MV-4-11 (cell line): ENCODE data around the gene DKC1.

Experiments used
- DNase-seq: peaks from one replicate; lab custom pipeline; 2025; lab: John Stamatoyannopoulos, UW

Gene DKC1

DNA sequence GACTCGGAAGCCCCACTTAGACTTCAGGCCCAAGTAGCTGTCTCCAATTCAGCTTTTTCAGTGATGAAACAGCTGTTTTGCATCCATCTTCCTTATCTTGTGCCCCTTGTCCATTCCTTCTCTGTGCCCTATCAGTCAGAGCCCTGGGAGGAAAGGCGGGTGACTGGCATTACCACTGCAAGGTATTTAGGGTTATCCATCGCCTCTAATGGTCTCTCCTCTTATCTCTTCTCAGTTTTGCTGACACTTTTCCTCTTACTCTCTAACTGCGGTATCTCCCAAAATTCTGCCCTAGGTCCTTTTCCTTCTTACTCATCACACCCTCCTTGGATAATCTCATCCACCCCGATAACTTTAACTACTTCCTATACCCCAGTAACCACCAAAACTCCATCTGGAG lies 25.5 kb upstream of the DKC1 start:
- no peak for DNase-seq

DNA sequence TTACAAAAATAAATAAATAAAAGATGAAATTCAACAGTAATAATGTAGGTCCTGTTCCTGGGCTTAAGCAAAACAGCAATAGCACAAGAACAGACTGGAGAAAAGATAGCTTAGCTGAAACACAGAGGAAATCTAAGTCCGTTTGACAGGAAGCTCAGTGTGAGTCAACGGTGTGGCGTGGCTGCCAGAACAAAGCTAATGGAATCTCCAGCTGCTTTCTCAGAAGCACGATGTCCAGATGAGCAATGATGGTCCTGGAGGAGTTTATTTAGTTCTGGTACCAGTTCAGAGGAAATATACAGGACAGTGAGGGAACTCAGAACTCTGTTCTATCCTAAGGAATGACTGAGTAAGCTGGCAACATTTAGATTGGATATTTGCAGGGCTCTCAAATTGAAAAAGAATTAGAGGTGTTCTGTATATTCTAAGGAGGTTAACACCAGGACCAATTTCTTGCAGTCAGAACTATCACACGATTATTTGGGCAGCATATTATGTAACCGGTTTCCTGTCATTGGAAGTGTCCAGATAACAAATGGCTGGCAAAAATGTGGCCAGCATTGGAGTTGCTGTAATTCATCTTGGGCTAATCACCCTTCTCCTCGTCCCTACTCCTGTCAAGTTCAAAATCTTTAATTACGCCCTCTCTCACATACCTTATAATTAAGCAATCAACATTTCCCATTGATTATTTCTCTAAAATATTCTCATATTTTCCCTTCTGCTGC lies 24.5 kb upstream of the DKC1 start:
- peak; percentile 61 for DNase-seq

DNA sequence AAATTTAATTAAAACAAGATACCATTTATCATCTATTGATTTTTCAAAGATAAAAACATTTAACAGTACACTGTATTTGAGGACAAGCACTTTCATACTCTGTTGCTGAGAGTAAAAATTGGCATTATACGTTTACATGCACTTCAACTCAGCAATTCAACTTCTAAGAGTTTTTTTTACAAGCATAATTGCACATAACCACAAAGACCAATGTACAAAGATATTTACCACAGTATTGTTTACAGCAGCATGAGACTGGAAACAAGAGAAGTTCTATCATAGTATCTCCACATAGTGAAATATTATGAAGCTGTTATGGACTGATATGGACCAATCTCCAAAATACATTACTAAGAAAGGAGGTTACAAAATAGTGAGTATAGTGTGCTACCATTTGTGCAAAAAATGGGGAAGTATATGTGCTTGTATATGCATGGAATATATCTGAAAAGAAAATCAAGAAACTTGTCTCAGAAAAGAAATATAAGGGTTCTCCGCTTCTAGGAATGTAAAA lies 22.7 kb upstream of the DKC1 start:
- DNase-seq: peak; percentile 15

DNA sequence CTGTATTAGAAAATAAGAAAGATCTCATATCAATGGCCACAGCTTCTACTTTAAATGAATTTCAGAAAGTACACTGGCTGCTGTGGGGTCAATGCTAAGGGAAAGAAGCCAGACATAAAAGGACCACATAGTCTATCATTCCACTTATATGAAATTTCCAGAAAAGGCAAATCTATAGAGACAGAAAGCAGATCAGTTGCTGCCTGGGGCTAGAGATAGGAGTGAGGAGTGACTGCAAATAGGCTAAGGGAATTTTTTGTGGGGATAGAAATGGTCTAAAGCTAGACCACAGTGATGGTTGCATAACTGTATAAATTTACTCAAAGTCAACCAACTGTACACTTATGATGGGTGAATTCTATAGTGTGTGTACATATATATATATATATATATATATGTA lies 20.1 kb upstream of the DKC1 start:
- no peak for DNase-seq

DNA sequence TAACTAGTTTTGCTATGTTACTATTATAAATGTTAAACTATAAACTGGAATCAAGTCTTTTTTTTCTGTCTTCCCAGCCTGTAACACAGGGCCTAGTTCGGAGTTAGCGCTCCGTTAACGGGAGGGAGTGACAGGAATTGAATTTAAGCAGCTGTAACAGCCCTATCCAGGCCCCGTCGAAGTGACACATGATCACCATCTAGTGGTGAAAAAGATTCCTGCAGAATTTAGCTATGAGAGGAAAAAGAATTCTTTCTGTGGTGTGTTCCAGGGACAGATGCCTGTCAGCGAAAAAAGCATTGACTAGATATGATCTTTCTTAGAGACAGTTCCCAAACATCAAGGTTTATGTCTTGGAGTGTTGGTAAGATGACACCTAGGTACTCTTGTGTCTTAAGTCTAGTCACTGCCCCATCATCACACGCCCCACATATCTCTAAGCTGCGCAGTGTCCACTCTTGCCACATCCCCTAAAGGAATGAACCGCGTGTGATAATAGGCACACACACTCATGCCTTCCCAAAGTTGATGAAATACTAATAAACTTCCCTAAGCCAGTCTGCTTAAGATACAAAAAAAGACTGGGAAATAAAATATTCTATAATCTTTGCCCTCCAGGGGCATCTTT lies 13.8 kb upstream of the DKC1 start:
- peak; percentile 58 for DNase-seq

DNA sequence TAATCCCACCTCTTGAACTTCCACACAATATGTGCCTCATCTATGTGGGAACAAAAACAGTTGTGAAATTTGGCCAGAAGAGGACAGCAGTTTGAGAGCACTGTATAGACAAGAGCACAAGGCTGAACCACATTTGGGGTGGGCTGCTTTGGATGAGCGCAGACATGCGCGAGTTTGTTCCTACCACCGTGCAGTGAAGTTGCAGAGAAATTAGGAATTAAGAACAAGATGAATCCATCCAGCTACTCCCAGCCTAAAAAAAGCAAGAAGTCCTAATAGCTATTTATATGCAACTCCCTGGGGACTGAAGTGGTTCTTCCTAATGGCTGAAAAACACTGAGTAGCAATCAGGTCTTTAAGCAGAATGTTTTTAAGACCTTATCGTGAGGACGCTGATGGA lies 12.8 kb upstream of the DKC1 start:
- DNase-seq: peak; percentile 31

DNA sequence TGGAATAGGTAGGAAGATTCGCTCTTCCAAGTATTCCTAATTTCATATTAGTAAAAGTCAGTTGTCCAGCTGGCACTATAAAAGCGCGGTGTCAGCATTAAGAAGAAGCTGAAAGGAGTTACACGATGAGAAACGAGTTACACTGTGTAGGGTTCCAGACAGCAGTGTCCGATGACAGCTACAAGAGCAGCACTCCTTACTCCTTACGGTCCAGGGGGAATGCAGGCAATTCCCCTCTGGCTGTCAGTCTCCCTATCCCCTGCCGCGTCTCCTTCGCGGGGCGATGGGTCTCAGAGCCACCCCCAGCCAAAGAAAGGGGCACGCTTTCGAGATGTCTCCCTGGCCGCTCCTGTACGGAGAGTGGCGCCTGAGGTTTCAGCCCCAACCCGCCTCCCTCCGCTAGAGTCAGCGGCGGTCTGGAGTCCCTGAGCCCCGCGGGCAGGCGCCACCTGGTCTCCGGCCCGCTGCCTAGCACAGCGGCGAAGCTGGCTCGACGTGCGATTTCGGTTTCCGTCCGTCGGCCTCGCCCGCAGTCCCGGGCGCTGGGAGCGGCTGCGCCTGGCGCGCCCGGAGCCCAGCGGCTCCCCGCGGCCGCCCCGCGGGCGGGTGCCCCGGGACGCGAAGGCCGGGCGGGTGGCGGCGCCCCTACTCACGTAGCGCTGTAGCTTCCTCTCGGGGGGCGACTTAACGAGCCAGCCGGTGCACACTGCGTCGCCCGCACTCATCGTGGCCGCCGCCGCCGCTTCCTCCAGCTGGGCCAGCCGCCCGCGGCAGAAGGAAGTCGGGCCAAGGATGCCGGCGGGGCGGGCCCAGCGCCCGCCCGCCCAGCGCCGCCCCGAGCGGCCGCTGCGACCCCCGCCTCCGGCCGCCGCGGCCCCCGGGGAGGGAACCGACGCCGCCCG lies 12.1 kb upstream of the DKC1 start, which contains the start of gene GAB3:
TSS of gene GAB3 (minus strand) at position 777 of the 902 bp plus-strand sequence. CDS start at position 725, 52 bp downstream.
- peak; percentile 11 for DNase-seq

DNA sequence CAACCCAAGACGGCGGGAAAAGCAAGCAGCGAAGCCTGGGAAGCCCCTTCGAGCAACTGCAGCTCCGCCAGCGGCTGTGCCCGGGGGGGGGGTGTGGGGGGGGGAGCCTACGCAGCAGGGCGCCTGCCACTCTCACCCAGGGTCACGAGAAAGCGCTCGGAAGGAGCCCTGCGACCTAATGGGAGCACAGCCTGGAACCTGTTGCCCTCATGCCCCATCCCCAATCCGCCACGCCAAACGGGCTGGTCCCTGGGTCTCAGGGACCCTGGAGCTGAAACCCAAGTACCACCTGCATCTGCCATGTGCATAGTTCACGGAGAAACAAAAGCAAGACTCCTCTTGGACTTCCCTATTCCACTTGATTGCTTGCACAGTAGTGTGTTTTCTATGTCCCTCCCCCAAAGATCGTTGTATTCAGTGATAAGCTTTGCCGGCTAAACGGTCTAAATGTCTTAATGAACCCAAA lies 11.4 kb upstream of the DKC1 start:
- DNase-seq: peak; percentile 44

DNA sequence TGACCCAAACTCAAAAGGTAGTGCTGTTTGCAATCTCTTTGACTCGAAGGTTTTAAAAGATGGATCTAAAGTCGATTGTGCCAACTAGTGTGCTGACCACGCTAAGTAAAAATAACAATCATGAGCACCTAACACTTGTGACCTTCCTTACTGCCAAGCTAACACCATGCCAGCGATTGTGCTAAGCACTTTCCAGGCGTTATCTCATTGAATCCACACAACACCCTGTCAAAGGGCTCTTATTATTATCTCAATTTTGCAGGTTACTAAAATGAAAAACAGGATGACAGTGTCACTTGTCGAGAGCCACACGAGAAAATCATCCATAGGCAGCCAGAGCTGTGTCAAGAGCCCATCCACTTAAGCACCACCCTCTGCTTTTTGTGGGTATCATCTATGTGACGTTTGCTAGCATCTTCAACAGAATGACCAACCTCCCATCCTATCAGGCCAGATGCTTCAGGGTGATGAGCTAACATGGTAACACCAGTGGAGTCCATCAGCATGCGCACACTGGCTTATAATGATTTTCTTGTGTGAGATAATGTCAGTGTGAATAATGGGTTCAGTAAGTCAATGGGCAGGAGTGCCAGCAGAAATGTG lies 10.9 kb upstream of the DKC1 start:
- no peak for DNase-seq

DNA sequence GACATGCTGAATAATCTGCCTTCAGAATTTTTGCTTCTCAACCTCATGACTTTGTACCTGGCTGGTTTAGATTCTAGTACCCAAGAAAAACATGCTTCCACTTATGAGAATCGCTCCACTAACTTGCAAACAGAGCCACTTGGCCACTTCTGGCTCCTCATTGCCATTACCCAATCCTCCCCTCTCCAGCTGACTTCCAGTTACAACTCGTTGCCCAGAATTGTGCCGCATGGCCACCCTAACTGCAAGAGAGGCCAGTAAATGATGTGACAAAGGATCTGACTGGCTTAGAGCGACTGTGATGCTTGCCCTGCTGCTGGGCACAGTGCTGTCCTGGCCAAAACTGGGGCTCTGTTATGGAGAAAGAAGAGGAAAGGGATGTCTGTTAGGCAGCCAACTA lies 4.0 kb upstream of the DKC1 start:
- no peak for DNase-seq

DNA sequence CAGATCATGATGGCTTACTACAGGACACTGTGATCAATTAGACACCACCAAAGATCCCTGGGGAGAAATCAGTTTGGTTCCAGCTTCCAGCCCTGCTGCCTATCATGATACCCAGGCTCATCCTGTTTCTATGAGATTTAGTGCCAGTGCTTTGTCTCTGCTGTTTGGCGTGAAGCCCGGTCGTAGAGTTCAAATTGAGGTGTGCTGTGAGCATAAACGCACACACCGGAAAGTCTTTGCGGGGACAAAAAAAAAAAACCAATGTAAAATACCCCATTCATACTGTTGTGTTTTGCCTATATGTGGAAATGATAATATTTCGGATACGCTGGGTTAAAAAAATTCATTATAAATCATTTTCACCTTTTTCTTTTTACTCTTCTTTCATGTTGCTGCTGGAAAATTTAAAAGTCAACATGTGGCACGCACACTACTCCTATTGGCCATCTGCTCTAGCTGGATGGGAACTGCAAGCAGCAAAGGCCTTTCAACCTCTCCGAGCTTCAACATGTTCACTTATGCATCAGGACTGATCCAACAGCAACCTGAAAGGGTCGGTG lies 607 bp upstream of the DKC1 start:
- DNase-seq: no peak

DNA sequence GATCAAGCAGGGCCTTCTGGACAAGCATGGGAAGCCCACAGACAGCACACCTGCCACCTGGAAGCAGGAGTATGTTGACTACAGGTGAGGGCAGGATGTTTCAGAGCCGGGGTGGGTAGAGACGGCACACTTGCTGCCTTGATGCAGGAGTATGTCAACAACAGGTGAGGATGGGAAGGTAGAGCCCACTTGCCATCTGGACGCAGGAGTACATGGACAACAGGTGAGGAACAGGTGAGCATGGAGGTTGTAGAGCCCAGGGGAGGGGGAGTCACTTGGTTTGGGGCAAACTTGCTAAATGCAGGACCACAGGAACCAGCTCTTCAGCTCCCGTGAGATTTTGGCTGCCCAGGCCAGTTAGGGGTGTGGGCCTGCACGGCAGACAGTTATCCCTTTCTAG lies 12.0 kb downstream of the DKC1 start:
- no peak for DNase-seq

DNA sequence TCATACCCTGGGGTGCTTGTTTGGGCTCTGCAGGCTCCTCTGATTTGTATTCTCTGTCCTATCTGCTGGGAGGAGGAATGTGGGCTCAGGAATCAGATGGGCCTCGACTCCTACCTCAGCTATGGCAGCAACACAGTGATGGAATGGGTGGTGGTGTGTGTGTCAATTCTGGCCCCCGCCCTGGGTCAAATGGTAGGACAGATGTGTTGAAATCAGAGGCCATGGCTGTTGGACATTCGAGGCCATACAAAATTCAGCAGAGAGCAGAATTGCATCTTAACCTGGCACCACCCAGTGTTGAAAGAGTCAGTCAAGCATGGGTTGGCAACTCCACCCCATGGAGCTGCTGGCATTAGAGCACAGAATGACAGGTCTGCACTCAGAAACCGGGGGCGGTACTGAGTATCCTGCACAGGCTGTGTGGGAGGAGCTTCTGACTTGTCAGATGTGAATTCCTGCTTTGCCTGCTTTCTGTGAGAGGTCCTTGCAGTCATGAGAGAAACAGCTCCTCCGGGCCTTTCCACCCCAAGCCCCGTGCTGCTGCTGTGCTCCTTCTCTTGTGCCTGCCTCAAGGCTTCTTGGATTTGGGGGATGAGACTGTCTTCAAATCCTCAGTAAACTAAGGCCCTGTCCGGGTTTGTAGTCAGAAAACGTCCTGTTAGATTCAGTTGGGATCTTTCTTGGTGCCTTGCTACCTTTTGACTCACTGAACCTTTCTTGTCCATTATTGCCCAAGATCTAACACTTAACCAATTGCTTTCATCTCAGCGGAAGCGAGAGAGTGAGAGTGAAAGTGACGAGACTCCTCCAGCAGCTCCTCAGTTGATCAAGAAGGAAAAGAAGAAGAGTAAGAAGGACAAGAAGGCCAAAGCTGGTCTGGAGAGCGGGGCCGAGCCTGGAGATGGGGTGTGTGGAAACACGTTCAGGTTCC lies 13.0 kb downstream of the DKC1 start:
- DNase-seq: no peak

DNA sequence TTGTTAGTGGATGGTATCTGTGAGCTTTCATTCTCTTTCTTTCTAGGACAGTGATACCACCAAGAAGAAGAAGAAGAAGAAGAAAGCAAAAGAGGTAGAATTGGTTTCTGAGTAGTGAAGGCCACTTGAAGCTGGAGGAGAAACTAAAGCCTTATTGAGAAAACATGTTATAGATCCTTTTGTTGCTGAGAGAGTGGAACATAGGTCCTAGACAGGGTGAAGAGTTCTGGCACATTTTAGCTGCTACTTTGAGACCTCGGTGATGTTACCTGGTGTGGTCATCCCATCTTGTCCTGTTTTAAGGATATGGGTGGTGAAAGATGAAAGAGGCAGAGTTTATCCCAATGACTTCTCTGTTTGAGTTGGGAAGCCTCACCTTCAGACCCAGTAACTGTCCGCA lies 14.1 kb downstream of the DKC1 start:
- DNase-seq: no peak

DNA sequence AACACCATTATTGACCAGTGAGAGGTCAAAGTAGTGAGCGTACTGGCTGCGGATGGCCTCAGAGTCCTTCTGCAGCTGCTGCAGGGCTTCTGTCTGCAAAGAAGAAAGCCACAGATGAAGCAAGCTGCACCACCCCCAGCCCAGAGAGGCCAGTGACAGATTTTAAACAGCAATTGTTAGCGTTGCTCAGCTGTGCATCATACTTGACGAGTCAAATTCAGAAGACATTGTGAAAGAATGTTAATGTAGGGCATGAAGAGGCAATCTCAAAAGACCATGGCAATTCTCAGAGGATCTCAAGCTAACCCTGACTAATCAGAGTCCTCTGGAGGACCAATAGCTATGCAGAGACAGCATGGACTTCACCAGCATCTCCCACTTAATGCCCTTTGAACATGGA lies 16.6 kb downstream of the DKC1 start:
- DNase-seq: peak; percentile 57

DNA sequence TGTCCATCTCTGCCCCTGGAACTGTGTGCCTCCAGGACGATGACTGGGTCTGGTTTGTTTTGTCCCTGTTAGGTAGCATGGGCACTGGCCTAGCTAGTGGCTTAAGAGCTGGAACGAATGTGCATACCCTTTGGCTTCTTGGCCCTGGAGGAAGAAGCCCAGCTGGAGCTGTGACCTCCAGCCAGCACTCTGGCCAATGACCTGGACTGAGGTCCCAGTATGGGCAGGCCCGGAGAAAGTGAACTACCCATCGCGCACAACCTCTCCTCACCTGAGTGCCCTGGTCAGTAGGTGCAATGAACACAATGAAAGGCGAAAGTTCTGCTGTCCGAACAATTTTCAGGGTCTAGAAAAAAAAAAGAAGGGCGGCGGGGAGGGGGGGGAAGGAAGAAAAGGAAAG lies 18.3 kb downstream of the DKC1 start:
- no peak for DNase-seq

DNA sequence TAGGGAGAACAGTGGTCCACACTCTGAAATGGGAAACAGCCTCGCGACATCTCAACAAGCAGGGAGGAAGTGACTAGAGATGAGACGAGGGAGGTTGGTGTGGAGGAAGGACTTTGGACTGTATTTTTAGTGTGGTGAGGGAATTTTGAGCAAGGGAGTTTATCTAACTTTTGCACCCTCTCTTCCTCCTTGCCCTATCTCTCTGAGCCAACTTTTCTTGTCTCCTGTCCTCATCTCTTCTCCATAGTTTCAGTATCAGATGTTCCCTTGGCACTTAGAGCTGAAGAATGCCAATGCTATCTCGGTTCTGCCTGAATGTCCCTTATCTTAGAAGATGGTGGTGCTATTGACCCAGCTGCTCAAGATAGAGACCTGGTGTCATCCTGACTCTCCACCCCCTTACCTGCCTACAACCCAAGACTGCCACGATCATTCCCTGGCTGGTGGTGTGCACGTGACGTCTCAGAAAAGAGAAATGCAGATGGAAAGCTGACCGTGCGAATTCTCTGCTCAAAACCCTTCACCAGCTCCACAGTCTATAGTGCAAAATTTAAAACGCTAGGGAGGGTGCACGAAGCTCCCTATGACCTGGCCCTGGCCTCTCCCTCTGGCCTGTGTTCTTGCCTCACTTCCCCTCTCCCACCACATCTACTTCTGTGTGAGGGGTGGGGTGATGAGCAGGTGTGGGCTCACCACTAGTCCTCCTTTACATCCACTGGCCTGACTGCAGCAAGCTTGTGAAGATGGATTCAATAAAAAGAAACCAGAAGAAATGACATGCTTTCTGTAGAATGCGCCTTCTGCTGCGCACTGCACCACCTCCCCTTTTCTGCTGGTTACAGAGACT lies 21.7 kb downstream of the DKC1 start:
- DNase-seq: peak; percentile 5

DNA sequence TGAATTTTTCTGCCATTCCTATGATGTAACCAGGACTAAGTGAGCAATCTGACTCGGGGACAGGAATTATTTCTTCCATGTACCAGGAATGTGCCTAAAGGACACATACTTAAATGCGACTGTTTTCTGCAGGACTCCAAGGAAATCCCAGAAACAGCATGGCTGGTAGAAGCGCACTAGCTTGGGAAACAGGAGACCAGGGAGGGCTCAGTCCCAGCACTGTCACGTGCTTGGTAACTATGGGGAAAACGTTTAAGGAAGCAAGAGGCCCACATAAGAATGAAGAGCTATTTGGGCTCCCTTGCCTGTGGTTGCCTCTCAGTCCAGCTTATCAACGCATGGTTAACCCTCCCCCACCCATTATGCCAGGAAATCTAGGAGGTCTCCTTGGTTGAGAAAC lies 23.1 kb downstream of the DKC1 start:
- DNase-seq: peak; percentile 9

DNA sequence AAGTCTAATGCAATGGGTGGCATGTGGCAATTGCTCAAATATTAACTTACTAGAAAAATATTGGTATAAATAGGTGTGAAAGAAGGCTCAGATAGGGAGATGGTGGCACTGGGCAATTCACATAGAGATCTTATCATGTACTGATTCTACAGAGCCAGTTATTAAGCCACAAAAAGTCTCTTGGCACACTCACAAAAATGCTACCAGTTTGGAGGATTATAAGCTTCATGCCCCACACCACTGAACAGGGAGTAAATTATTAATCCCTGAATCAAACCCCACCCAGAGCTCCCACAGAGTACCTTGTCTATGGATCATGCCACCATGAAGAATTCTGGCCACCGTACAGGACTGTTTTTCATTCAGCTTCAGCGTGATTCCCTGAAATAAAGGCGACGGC lies 28.8 kb downstream of the DKC1 start:
- no peak for DNase-seq

DNA sequence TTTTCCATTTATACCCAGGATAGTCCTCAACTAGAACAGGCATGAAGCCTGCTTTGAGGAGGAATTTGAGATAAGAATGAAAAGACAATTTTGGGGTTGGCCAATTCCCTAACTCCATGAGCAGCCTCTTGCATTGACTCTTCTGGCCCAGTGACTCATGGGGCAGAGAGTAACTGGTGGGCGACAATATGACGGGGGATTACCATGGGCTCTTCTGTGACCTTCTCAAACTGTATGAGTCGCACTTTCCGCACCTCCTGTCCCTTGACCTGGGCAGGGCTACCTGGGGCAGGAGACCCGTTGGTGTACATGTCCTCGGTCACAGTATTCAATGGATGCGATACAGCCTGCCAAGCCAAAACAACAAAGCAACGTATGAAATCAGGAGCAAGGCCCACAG lies 29.3 kb downstream of the DKC1 start:
- DNase-seq: no peak
